K562 (cell line): ENCODE results near the gene SLC6A7. TPM values are rescaled to one million over a fixed set of nuclear protein-coding genes. Genes with fewer than 3 reads are reported as not detected.

Source experiments
- ARID1B ChIP-seq: fragments of 450-650 bp; IDR thresholded peaks from 2 replicates; pipeline ENCODE4 v1.6.1; 2016; ENCODE audit warnings: antibody characterized with exemption, mild to moderate bottlenecking, inconsistent platforms
- ARID3B ChIP-seq: fragments of 250-450 bp; sonication (Bioruptor Pico); IDR thresholded peaks from 2 replicates; pipeline ENCODE4 v1.4.0; 2020; ENCODE audit warnings: borderline replicate concordance
- E2F1 ChIP-seq: sonication (generic); formaldehyde crosslinking; IDR thresholded peaks from 2 replicates; pipeline ENCODE4 v1.8.1; 2023; ENCODE audit warnings: mild to moderate bottlenecking, missing genetic modification reagents, moderate library complexity
- EP300 ChIP-seq: IDR thresholded peaks from 2 replicates; pipeline ENCODE4 v1.6.1; 2012; ENCODE audit warnings: low read length, improper control_type of control experiment
- ETS2 ChIP-seq: IDR thresholded peaks from 2 replicates; pipeline ENCODE4 v1.6.1; 2016; ENCODE audit warnings: borderline replicate concordance, missing genetic modification characterization, mild to moderate bottlenecking, moderate library complexity, missing compliant biosample characterization; ENCODE audit not compliant: poor library complexity, severe bottlenecking
- FOS ChIP-seq: IDR thresholded peaks from 3 replicates; pipeline ENCODE4 v1.6.1; 2011; ENCODE audit not compliant: insufficient read length; ENCODE audit errors: extremely low read depth
- FOXA1 ChIP-seq: fragments of 450-650 bp; IDR thresholded peaks from 2 replicates; pipeline ENCODE4 v1.6.1; 2016; ENCODE audit warnings: mild to moderate bottlenecking, borderline replicate concordance
- HDAC2 ChIP-seq: fragments of 450-650 bp; IDR thresholded peaks from 2 replicates; pipeline ENCODE4 v1.6.1; 2016; ENCODE audit warnings: mild to moderate bottlenecking
- HMG20A ChIP-seq: fragments of 450-650 bp; formaldehyde crosslinking; conservative IDR thresholded peaks from 2 replicates; pipeline ENCODE4 v1.4.0; 2020; ENCODE audit warnings: mild to moderate bottlenecking, mixed read lengths
- MECOM ChIP-seq: fragments of 250-450 bp; sonication (Bioruptor Pico); IDR thresholded peaks from 2 replicates; pipeline ENCODE4 v1.8.0; 2022; ENCODE audit warnings: inconsistent platforms
- MLLT1 ChIP-seq, 2 experiments: fragments of 450-650 bp; IDR thresholded peaks; 2 replicates each; pipeline ENCODE4 v1.6.1; 2016
- NR2C2 ChIP-seq, 2 experiments: fragments of 200-800 bp in 1 of 2; sonication (Bioruptor generic) in 1 of 2; sonication (generic) in 1 of 2; formaldehyde crosslinking in 1 of 2; IDR thresholded peaks; 2 replicates each; pipeline versions ENCODE4 v1.6.1 to v1.8.0; 2016 to 2022; ENCODE audit warnings: mild to moderate bottlenecking in 1 of 2, missing compliant biosample characterization in 1 of 2, missing genetic modification characterization in 1 of 2, missing genetic modification reagents in 1 of 2
- PYGO2 ChIP-seq: fragments of 450-650 bp; IDR thresholded peaks from 2 replicates; pipeline ENCODE4 v1.6.1; 2016; ENCODE audit warnings: mild to moderate bottlenecking, missing genetic modification characterization, moderate library complexity, missing compliant biosample characterization
- RBFOX2 ChIP-seq: fragments of 200-400 bp; formaldehyde crosslinking; IDR thresholded peaks from 2 replicates; pipeline ENCODE4 v1.6.1; 2017; ENCODE audit warnings: low read depth, mild to moderate bottlenecking, low read length, moderate library complexity
- RCOR1 ChIP-seq, 2 experiments: IDR thresholded peaks; 2 replicates each; pipeline ENCODE4 v1.6.1; 2012; ENCODE audit warnings: low read depth in 2 of 2, low read length in 2 of 2, borderline replicate concordance in 1 of 2, improper control_type of control experiment in 1 of 2
- TBL1XR1 ChIP-seq, 2 experiments: IDR thresholded peaks; 2 replicates each; pipeline ENCODE4 v1.6.1; 2012; ENCODE audit warnings: improper control_type of control experiment in 2 of 2, low read length in 2 of 2, mild to moderate bottlenecking in 1 of 2
- XRCC4 ChIP-seq: IDR thresholded peaks from one replicate; pipeline ENCODE4 v1.6.1; 2011; ENCODE audit not compliant: insufficient read depth, insufficient read length; ENCODE audit errors: extremely low read depth
- ZC3H8 ChIP-seq: fragments of 450-650 bp; IDR thresholded peaks from 2 replicates; pipeline ENCODE4 v1.6.1; 2017
- ZFP36 ChIP-seq: fragments of 150-350 bp; IDR thresholded peaks from 2 replicates; pipeline ENCODE4 v1.6.1; 2018; ENCODE audit warnings: low read length, low read depth; ENCODE audit not compliant: partially characterized antibody
- ZNF184 ChIP-seq: sonication (generic); formaldehyde crosslinking; IDR thresholded peaks from 2 replicates; pipeline ENCODE4 v1.5.0; 2020; ENCODE audit warnings: missing genetic modification reagents
- ZNF431 ChIP-seq: sonication (generic); formaldehyde crosslinking; IDR thresholded peaks from 2 replicates; pipeline ENCODE4 v1.8.0; 2022; ENCODE audit warnings: mild to moderate bottlenecking, missing genetic modification reagents
- ZNF436 ChIP-seq: fragments of 250-450, 450-650 bp; sonication (Bioruptor Pico); formaldehyde crosslinking; IDR thresholded peaks from 2 replicates; pipeline ENCODE4 v1.7.0; 2020; ENCODE audit warnings: mild to moderate bottlenecking
- ZNF696 ChIP-seq: fragments of 250-450 bp; sonication (Bioruptor Pico); conservative IDR thresholded peaks from 2 replicates; pipeline ENCODE4 v1.4.0; 2020; ENCODE audit warnings: mild to moderate bottlenecking, moderate library complexity
- ZZZ3 ChIP-seq: fragments of 450-650 bp; IDR thresholded peaks from 2 replicates; pipeline ENCODE4 v1.6.1; 2016; ENCODE audit warnings: antibody characterized with exemption, mild to moderate bottlenecking, moderate library complexity
- polyA plus RNA-seq, 8 experiments: library from polyadenylated mRNA; depleted of rRNA in 4 of 8; stranded (reverse) in 5 of 8; unstranded in 3 of 8; fragments of >200 nt; fragmentation: Nextera tagmentation in 2 of 8; fragmentation: Illumina TruSeq in 1 of 8; extraction: Ambion mirVana in 2 of 8; extraction: Trizol in 1 of 8; gene quantifications; 2 replicates each; pipeline versions ENCODE4 v1.2.1 to v1.2.3, GENCODE V29; 2011 to 2014; ENCODE audit warnings: inconsistent platforms in 1 of 8, missing spikeins in 1 of 8
- total RNA-seq, 7 experiments: library from RNA; depleted of rRNA in 6 of 7; stranded (reverse); fragments of >200 nt in 6 of 7; fragmentation: Illumina TruSeq in 2 of 7; extraction: Trizol in 2 of 7; gene quantifications; 2 replicates each; pipeline versions ENCODE4 v1.2.1 to v1.2.3, GENCODE V29; 2011 to 2021; ENCODE audit warnings: low replicate concordance in 1 of 7
- TF ChIP-seq, protein P1 (sequence below): fragments of 200-800 bp; sonication (Bioruptor generic); IDR thresholded peaks from 2 replicates; pipeline ENCODE4 v1.6.1; 2017; ENCODE audit warnings: missing genetic modification characterization, missing compliant biosample characterization

SLC6A7 gene
- total and polyA plus RNA-seq, 9 of the 15 experiments (the other 6 are each of a cell fraction or from before 2014, with no cell fraction given) = not detected

DNA sequence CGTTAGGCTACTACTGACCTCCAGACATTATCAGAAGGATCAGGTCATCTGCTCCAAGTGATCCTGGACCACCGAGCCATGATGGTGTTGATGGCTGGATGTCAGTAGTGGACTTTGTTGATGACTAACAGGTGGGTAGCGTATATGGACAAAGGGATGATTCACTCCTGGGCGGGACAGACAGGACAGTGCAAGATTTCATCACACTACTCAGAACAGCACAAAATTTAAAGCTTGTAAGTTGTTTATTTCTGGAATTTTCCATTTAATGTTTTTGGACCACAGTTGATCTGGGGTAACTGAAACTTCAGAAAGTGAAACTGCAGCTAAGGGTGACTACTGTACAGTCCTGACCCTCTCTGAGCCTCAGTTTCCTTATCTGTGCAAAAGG, 46.9 kb upstream of the SLC6A7 start (continued):
- TF ChIP-seq ZNF431 (CRISPR knock-in tag) (no peak), ZZZ3 (no peak), ETS2 (no peak), E2F1 (CRISPR knock-in tag) (no peak), ZNF436 (CRISPR knock-in tag) (no peak), MECOM (CRISPR knock-in tag) (peak; percentile 57; the same call in 1 of the 2 replicates), ZNF696 (no peak), ARID3B (CRISPR knock-in tag) (no peak), RBFOX2 (no peak), FOS (peak; percentile 49), ARID1B (peak; percentile 77), XRCC4 (no peak), ZC3H8 (no peak), MLLT1 (IDR thresholded peaks at IDR 0.05) (peak in 1 of 2 experiments; percentile 64; a peak in 1 of 4 replicates), ZNF184 (CRISPR knock-in tag) (no peak), TBL1XR1 (IDR thresholded peaks at IDR 0.05; ENCODE audit: low read length in 2 of 2) (peak in 1 of 2 experiments; percentile 67; a peak in 1 of 4 replicates), PYGO2 (tag) (no peak), NR2C2 (CRISPR knock-in tag; IDR thresholded peaks at IDR 0.05) (no peak), NR2C2 (tag; IDR thresholded peaks at IDR 0.05) (0 out of 2 replicates have a peak, but pooled peaks have one; percentile 49), HDAC2 (peak; percentile 88), ZFP36 (no peak), FOXA1 (no peak), RCOR1 (IDR thresholded peaks at IDR 0.05; ENCODE audit: borderline replicate concordance in 1 of 2, low read depth in 2 of 2, low read length in 2 of 2) (peak; percentile 7 to 91; a peak in 2 of 4 replicates), HMG20A (CRISPR knock-in tag) (no peak), EP300 (no peak; the same call in 1 of the 2 replicates)
- TF ChIP-seq, protein P1, sequence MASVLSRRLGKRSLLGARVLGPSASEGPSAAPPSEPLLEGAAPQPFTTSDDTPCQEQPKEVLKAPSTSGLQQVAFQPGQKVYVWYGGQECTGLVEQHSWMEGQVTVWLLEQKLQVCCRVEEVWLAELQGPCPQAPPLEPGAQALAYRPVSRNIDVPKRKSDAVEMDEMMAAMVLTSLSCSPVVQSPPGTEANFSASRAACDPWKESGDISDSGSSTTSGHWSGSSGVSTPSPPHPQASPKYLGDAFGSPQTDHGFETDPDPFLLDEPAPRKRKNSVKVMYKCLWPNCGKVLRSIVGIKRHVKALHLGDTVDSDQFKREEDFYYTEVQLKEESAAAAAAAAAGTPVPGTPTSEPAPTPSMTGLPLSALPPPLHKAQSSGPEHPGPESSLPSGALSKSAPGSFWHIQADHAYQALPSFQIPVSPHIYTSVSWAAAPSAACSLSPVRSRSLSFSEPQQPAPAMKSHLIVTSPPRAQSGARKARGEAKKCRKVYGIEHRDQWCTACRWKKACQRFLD = 0 out of 2 replicates have a peak, but pooled peaks have one; percentile 20
